Mesendoderm (in vitro differentiated cells): ENCODE measurements around the gene PDAP1.

Experiments used
- DNase-seq: peaks from one replicate; pipeline ENCODE4 v3.0.0; 2013
- H2AK5ac ChIP-seq: 2 replicates; pipeline ENCODE4 v1.6.1; 2013; ENCODE audit warnings: low read length, inconsistent platforms
- H2BK120ac ChIP-seq: 2 replicates; pipeline ENCODE4 v1.6.1; 2013; ENCODE audit warnings: low read depth, mild to moderate bottlenecking, low read length, moderate library complexity, mixed read lengths
- H2BK15ac ChIP-seq: replicated peaks from 2 replicates; pipeline ENCODE4 v1.6.1; 2013; ENCODE audit warnings: low read depth, mild to moderate bottlenecking, moderate library complexity
- H2BK5ac ChIP-seq: 2 replicates; pipeline ENCODE4 v1.6.1; 2013; ENCODE audit warnings: low read length, inconsistent platforms
- H3K18ac ChIP-seq: 2 replicates; pipeline ENCODE4 v1.6.1; 2013; ENCODE audit warnings: mild to moderate bottlenecking, low read length, mixed read lengths
- H3K23ac ChIP-seq: one replicate; pipeline ENCODE4 v1.6.1; 2013; ENCODE audit warnings: low read length
- H3K27ac ChIP-seq: 2 replicates; pipeline ENCODE4 v1.5.1; 2013; ENCODE audit warnings: low read depth, mild to moderate bottlenecking, inconsistent platforms, low read length, moderate library complexity
- H3K27me3 ChIP-seq: 2 replicates; pipeline ENCODE4 v1.6.1; 2013; ENCODE audit warnings: low read length, control low read depth, mild to moderate bottlenecking, inconsistent platforms; ENCODE audit not compliant: insufficient read depth, poor library complexity
- H3K36me3 ChIP-seq: 2 replicates; pipeline ENCODE4 v1.6.1; 2013; ENCODE audit warnings: low read length, inconsistent platforms; ENCODE audit not compliant: control insufficient read depth, insufficient read depth
- H3K4ac ChIP-seq: one replicate; pipeline ENCODE4 v1.6.1; 2013; ENCODE audit warnings: low read depth, mild to moderate bottlenecking, low read length, moderate library complexity
- H3K4me1 ChIP-seq: 2 replicates; pipeline ENCODE4 v1.6.1; 2013; ENCODE audit warnings: low read depth, low read length, inconsistent platforms; ENCODE audit not compliant: control insufficient read depth
- H3K4me2 ChIP-seq: 2 replicates; pipeline ENCODE4 v1.6.1; 2013; ENCODE audit warnings: low read length
- H3K4me3 ChIP-seq: 2 replicates; pipeline ENCODE4 v1.5.1; 2013; ENCODE audit warnings: mild to moderate bottlenecking, low read length
- H3K56ac ChIP-seq: one replicate; pipeline ENCODE4 v1.6.1; 2013; ENCODE audit warnings: low read length
- H3K79me1 ChIP-seq: 2 replicates; pipeline ENCODE4 v1.6.1; 2013; ENCODE audit warnings: low read length, inconsistent platforms
- H3K79me2 ChIP-seq: 2 replicates; pipeline ENCODE4 v1.6.1; 2013; ENCODE audit warnings: mild to moderate bottlenecking, low read length; ENCODE audit not compliant: control insufficient read depth, insufficient read depth
- H3K9ac ChIP-seq: 2 replicates; pipeline ENCODE4 v1.6.1; 2013; ENCODE audit warnings: low read length, inconsistent platforms
- H4K5ac ChIP-seq: one replicate; pipeline ENCODE4 v1.6.1; 2013; ENCODE audit warnings: low read length
- H4K8ac ChIP-seq: one replicate; pipeline ENCODE4 v1.6.1; 2013; ENCODE audit warnings: low read depth, mild to moderate bottlenecking, control low read depth, low read length, moderate library complexity
- whole genome bisulfite sequencing: extraction: QIAGEN DNeasy Blood & Tissue Kit; methylation state at CpG from one replicate; pipeline ENCODE4 v1.1.7; 2013; ENCODE audit warnings: low lambda C conversion rate, missing lambda C conversion rate; ENCODE audit not compliant: insufficient coverage; ENCODE audit errors: extremely low coverage; 5-methylcytosine and 5-hydroxymethylcytosine counted together

PDAP1 gene

DNA sequence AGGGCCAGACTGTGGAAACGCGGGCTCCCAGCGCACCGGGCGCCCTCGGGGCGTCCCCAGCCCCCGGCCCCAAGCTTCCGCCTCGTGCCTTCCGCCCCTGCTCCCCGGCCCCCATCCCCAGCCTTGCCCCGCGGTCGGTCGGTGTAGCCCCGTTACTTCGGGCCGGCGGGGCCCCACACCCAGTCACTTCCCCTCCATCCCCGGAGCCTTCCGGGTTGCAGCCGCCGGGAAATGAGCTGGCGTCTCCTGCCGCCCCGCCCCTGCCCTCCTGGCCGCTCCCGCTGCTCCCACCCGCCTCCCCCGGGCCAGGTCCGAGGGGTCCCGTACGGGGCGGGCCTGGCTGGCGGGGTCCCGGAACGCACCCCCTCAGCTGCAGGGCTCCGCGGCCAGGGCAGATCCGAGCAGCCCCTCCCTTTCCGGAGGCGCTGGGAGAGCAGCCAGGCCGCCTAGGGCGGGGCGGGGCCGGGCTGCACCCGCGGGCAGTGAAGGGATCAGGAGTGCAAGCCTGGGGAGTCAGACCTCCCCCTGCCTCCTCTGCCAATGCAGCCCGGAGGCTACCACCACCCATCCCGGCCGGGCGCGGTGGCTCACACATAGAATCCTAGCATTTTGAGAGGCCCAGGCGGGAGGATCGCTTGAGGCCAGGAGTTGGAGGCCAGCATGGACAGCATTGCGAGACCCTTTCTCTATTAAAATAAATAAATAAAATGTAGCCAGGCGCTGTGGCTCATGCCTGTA lies 33.2 kb downstream of the PDAP1 start:
- peak overlapping the region; percentile 92 for H3K56ac ChIP-seq
- no peak overlapping the region for H3K23ac ChIP-seq
- peak; percentile 70 for DNase-seq
- peak overlapping the region; percentile 84 for H3K4ac ChIP-seq
- no peak overlapping the region for H2BK120ac ChIP-seq
- no peak overlapping the region for H4K5ac ChIP-seq
- peaks cover 7% of the 10 kb centered on the region for H3K79me1 ChIP-seq
- H2BK5ac ChIP-seq: no peak overlapping the region
- no peak overlapping the region for H2BK15ac ChIP-seq
- H3K27me3 ChIP-seq: no peaks in the 10 kb centered on the region
- no peak overlapping the region for H2AK5ac ChIP-seq
- peak overlapping the region; percentile 95 for H4K8ac ChIP-seq
- peaks cover 2% of the 10 kb centered on the region for H3K4me1 ChIP-seq
- H3K36me3 ChIP-seq: no peaks in the 10 kb centered on the region
- H3K9ac ChIP-seq: peak overlapping the region; percentile 81
- peak overlapping the region; percentile 98 for H3K18ac ChIP-seq
- peaks cover 3% of the 10 kb centered on the region for H3K79me2 ChIP-seq
- WGBS: no CpG with 5 or more reads among the region's 58 CpGs
- peak overlapping the region; percentile 53 for H3K27ac ChIP-seq
- H3K4me3 ChIP-seq: peak overlapping the region; percentile 67
- H3K4me2 ChIP-seq: peak overlapping the region; percentile 36

DNA sequence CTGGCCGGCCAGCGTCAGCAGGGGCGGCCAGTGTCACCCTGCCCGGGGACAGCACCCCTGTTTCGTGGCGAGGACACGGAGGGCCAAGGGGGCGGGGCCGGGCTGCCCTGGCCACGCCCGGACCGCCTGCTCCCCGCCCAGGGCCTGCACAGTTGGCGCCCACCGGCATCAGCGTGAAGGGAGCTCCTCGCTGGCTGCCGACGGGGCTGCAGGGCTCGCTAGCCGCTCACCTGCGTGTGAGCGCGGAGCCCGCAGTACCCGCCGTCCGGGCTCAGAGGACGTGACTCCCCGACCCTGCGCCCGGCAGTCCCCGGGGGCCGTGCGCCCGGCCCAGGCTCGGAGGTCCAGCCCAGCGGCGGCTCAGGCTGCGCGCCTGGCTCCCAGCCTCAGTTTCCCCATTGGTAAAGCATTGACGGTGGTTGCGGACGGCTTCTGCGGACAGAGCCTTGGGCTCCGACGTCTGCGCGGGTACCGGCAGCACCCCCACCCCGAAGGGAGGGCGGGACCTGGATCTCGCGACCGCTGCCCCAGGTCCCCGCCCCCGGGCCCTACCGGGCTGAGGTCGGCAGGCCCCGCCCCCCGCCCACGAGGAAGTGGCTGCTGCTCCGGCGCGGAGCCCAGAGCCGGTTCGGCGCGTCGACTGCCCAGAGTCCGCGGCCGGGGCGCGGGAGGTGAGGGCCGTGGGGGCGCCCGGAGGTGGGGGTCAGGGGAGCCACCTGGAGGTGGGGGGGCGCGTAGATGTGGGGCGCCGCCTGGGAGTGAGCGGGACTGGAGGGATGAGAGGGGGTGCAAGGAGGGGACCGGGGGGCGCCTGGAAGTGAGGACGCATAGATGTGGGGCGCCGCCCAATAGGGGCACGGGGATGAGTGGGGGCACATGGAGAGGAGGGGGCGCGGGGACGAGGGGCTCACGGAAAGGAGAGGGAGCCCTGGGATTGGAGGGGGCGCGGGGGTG lies 34.0 kb downstream of the PDAP1 start, which contains the start of gene ARPC1B:
TSS of gene ARPC1B (plus strand) at position 620 of the 954 bp plus-strand sequence. CDS start 10,985 bp downstream, outside the sequence.
- H3K27ac ChIP-seq: peak within 1 kb of the TSS; percentile 85
- DNase-seq: peak; percentile 83

DNA sequence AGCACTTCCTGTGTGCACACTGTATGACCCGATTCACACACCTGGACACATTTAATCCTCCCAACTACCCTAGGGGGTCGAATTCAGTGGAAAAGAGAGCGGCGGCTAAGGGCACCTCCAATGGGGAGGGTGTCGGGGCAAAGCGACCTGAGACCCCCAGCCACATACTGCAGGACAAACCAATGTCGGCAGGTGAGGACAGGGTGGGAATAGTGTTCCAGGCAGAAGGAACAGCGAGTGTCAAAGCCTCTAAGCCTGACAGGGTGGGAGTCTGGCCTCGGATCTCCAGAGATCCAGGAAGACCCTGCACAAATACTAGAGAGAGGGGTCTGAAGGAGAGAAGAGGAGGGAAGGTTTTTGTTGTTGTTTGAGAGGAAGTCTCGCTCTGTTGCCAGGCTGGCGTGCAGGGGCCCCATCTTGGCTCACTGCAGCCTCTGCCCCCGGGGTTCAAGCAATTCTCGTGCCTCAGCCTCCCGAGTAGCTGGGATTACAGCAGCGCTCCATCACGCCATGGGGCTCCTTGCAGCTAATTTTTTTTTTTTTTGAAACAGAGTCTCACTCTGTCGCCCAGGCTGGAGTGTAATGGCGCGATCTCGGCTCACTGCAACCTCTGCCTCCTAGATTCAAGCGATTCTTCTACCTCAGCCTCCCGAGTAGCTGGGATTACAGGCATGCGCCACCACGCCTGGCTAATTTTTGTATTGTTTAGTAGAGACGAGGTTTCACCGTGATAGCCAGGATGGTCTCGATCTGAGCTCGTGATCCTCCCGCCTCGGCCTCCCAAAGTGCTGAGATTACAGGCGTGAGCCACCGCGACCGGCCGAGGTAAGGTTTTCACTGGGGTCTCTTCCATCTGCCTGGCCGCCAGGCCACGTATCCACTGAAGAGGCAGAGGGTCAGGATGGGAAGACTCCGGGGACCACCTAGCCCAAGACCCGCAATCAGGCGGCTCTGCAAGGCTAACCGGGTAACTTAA lies 35.0 kb downstream of the PDAP1 start:
- Histone ChIP-seq H3K79me2 (peaks cover 2% of the 10 kb centered on the region), H2AK5ac (no peak overlapping the region)

More for the DNA sequence above, 34.0 kb downstream of the PDAP1 start, which contains the start of gene ARPC1B:
- peaks cover 2% of the 10 kb centered on the region for H3K79me2 ChIP-seq
- H2AK5ac ChIP-seq: no peak within 1 kb of the TSS
- no peaks in the 10 kb centered on the region for H3K4me1 ChIP-seq
- H2BK5ac ChIP-seq: no peak within 1 kb of the TSS
- peak within 1 kb of the TSS; percentile 90 for H3K9ac ChIP-seq
- peak within 1 kb of the TSS; percentile 84 for H3K4ac ChIP-seq
- H3K79me1 ChIP-seq: peaks cover 3% of the 10 kb centered on the region
- no peak within 1 kb of the TSS for H2BK15ac ChIP-seq
- no peak within 1 kb of the TSS for H4K5ac ChIP-seq
- peak within 1 kb of the TSS; percentile 74 for H3K4me3 ChIP-seq
- peak within 1 kb of the TSS; percentile 95 for H4K8ac ChIP-seq
- WGBS: no CpG with 5 or more reads among the region's 95 CpGs
- no peak within 1 kb of the TSS for H3K23ac ChIP-seq
- H3K18ac ChIP-seq: peak within 1 kb of the TSS; percentile 98
- H2BK120ac ChIP-seq: no peak within 1 kb of the TSS
- H3K56ac ChIP-seq: peak within 1 kb of the TSS; percentile 93
- H3K4me2 ChIP-seq: peak within 1 kb of the TSS; percentile 66
- no peaks in the 10 kb centered on the region for H3K36me3 ChIP-seq
- H3K27me3 ChIP-seq: no peaks in the 10 kb centered on the region

GRCh38 chr7:99372275-99373090 lies 35.9 kb downstream of the PDAP1 start:
- Histone ChIP-seq H3K4me3 (no peak overlapping the region), H3K9ac (no peak overlapping the region), H2BK15ac (no peak overlapping the region), H2BK120ac (no peak overlapping the region), H3K27ac (no peak overlapping the region), H4K8ac (no peak overlapping the region), H3K23ac (no peak overlapping the region), H4K5ac (no peak overlapping the region), H3K27me3 (no peaks in the 10 kb centered on the region), H3K56ac (no peak overlapping the region), H3K18ac (no peak overlapping the region), H3K79me2 (peaks cover 2% of the 10 kb centered on the region), H3K36me3 (no peaks in the 10 kb centered on the region), H3K4me1 (no peaks in the 10 kb centered on the region), H2AK5ac (no peak overlapping the region), H2BK5ac (no peak overlapping the region), H3K4me2 (no peak overlapping the region), H3K79me1 (peaks cover 3% of the 10 kb centered on the region), H3K4ac (no peak overlapping the region)
- WGBS: no CpG with 5 or more reads among the region's 21 CpGs
- DNase-seq: no peak

More for the DNA sequence above, 35.0 kb downstream of the PDAP1 start:
- H3K27me3 ChIP-seq: no peaks in the 10 kb centered on the region
- H2BK15ac ChIP-seq: no peak overlapping the region
- no peak for DNase-seq
- no CpG with 5 or more reads among the region's 41 CpGs for WGBS
- no peak overlapping the region for H3K4ac ChIP-seq
- H3K9ac ChIP-seq: peak overlapping the region; percentile 90
- H3K4me2 ChIP-seq: peak overlapping the region; percentile 66
- H2BK5ac ChIP-seq: no peak overlapping the region
- H3K56ac ChIP-seq: peak overlapping the region; percentile 93
- H2BK120ac ChIP-seq: no peak overlapping the region
- no peak overlapping the region for H3K27ac ChIP-seq
- no peak overlapping the region for H4K5ac ChIP-seq
- H3K23ac ChIP-seq: no peak overlapping the region
- peaks cover 3% of the 10 kb centered on the region for H3K79me1 ChIP-seq
- H3K36me3 ChIP-seq: no peaks in the 10 kb centered on the region
- no peaks in the 10 kb centered on the region for H3K4me1 ChIP-seq
- H4K8ac ChIP-seq: no peak overlapping the region
- H3K4me3 ChIP-seq: no peak overlapping the region
- peak overlapping the region; percentile 82 for H3K18ac ChIP-seq
